ENCODE results near the gene SLIT3. TPM values are rescaled to one million over a fixed set of nuclear protein-coding genes. Genes with fewer than 3 reads are reported as not detected.

SLIT3 gene
- total RNA-seq, 1 experiment from 2014 or later, result 0.10 TPM

GRCh38 chr5:169242175-169242848 is 58.6 kb downstream of the SLIT3 start:
- intact Hi-C loops (cut with micrococcal nuclease), result no loop called here
- H3K4me1 ChIP-seq (ENCODE audit: control insufficient read depth in 1 of 2, insufficient read depth in 2 of 2, low read length in 2 of 2), result no peaks in the 10 kb centered on the region
- POLR2A ChIA-PET, result no interaction called here
- no peak overlapping the region for H3K27ac ChIP-seq (ENCODE audit: low read depth, low read length)
- no peak overlapping the region for H3K4me2 ChIP-seq (ENCODE audit: low read length)
- TF ChIP-seq ELF1 (IDR thresholded peaks at IDR 0.05; ENCODE audit: borderline replicate concordance, low read depth), result no peak
- no peaks in the 10 kb centered on the region for H4K20me1 ChIP-seq (ENCODE audit: insufficient read depth)
- peaks cover 9% of the 10 kb centered on the region for H3K27me3 ChIP-seq (ENCODE audit: insufficient read depth, low read length)
- BruUV-seq (replicated peaks), result no TSS peak
- no peak overlapping the region for H3K9ac ChIP-seq (ENCODE audit: low read length)
- no peaks in the 10 kb centered on the region for H3K9me2 ChIP-seq (ENCODE audit: insufficient read depth)
- CTCF ChIA-PET, result no interaction called here
- RAD21 ChIA-PET (ENCODE audit: low non-redundant PET in 1 of 2, low total read pairs in 2 of 2, uncharacterized antibody in 2 of 2, unreplicated experiment in 2 of 2), result no interaction called here
- DNase-seq (ENCODE audit: low read depth, low spot score), result no peak
- no peaks in the 10 kb centered on the region for H3K9me3 ChIP-seq (ENCODE audit: control insufficient read depth in 1 of 2, insufficient read depth in 1 of 2, low read depth in 1 of 2, low read length in 2 of 2)
- no peak overlapping the region for H2AFZ ChIP-seq (ENCODE audit: low read depth, low read length, poor library complexity, severe bottlenecking)
- no peaks in the 10 kb centered on the region for H3K79me2 ChIP-seq (ENCODE audit: insufficient read depth, low read length)
- H3K36me3 ChIP-seq (ENCODE audit: control insufficient read depth in 1 of 2, insufficient read depth in 2 of 2, low read length in 2 of 2), result no peaks in the 10 kb centered on the region
- ATAC-seq, result no peak
- H3K4me3 ChIP-seq (replicated peaks in 1 of 2; ENCODE audit: low read depth in 1 of 2, low read length in 2 of 2), result no peak overlapping the region

DNA sequence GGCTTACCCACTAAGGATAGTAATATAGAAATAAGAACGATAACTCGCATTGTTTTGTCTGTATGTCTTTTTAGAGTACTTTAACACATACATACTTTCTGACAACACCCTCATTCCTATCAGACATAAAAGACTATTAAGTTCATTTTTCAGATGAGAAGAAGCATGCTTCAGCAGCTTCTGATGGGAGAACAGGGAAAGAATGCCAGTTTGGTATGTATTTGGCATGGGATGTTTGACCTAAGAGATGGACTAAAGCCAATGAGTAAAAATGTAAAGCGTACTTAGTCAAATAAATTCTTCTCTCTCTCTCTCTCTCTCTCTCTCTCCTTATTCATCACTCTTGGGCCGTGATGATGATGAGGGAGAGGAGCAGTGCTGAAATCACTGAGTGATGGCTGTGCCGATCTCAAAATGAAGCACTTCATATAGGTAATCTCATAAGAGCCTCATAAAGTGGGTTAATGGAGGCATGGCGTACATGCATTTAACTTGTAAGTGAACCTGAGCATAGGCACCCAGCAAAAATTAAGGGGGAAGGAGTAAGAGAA is 71.5 kb downstream of the SLIT3 start:
- Histone ChIP-seq H2AFZ (ENCODE audit: low read depth, low read length, poor library complexity, severe bottlenecking) (no peak overlapping the region), H3K4me3 (replicated peaks in 1 of 2; ENCODE audit: low read depth in 1 of 2, low read length in 2 of 2) (no peak overlapping the region), H4K20me1 (ENCODE audit: insufficient read depth) (no peaks in the 10 kb centered on the region), H3K9me3 (ENCODE audit: control insufficient read depth in 1 of 2, insufficient read depth in 1 of 2, low read depth in 1 of 2, low read length in 2 of 2) (no peaks in the 10 kb centered on the region), H3K36me3 (ENCODE audit: control insufficient read depth in 1 of 2, insufficient read depth in 2 of 2, low read length in 2 of 2) (no peaks in the 10 kb centered on the region), H3K4me2 (ENCODE audit: low read length) (no peak overlapping the region), H3K79me2 (ENCODE audit: insufficient read depth, low read length) (no peaks in the 10 kb centered on the region), H3K9ac (ENCODE audit: low read length) (no peak overlapping the region), H3K4me1 (ENCODE audit: control insufficient read depth in 1 of 2, insufficient read depth in 2 of 2, low read length in 2 of 2) (no peaks in the 10 kb centered on the region), H3K9me2 (ENCODE audit: insufficient read depth) (no peaks in the 10 kb centered on the region), H3K27me3 (ENCODE audit: insufficient read depth, low read length) (peaks cover 23% of the 10 kb centered on the region), H3K27ac (ENCODE audit: low read depth, low read length) (no peak overlapping the region)
- intact Hi-C loops (cut with micrococcal nuclease), result no loop called here
- TF ChIP-seq EZH2phosphoT487 (IDR thresholded peaks at IDR 0.05; ENCODE audit: borderline replicate concordance), result no peak
- TF ChIP-seq, protein P1, sequence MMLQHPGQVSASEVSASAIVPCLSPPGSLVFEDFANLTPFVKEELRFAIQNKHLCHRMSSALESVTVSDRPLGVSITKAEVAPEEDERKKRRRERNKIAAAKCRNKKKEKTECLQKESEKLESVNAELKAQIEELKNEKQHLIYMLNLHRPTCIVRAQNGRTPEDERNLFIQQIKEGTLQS (IDR thresholded peaks at IDR 0.05), result no peak
- TF ChIP-seq EGR1 (IDR thresholded peaks at IDR 0.05; ENCODE audit: low read depth), result no peak
- no peak for TF ChIP-seq TCF7L2 (IDR thresholded peaks at IDR 0.05; ENCODE audit: borderline replicate concordance, extremely low read depth, insufficient read depth, insufficient read length)
- no peak for TF ChIP-seq POLR2AphosphoS5 (IDR thresholded peaks at IDR 0.05; ENCODE audit: low read depth, low read length)
- no peak for TF ChIP-seq POLR2A (IDR thresholded peaks at IDR 0.05; ENCODE audit: borderline replicate concordance, extremely low read depth, insufficient read depth, insufficient read length)
- TF ChIP-seq FOSL1 (IDR thresholded peaks at IDR 0.05; ENCODE audit: low read depth), result no peak
- no peak for TF ChIP-seq REST (IDR thresholded peaks at IDR 0.05; ENCODE audit: low read depth)
- no peak for TF ChIP-seq RAD21 (IDR thresholded peaks at IDR 0.05; ENCODE audit: low read depth)
- no peak for TF ChIP-seq YY1 (IDR thresholded peaks at IDR 0.05; ENCODE audit: extremely low read depth, insufficient replicate concordance, low read depth, low read length)
- TF ChIP-seq, protein P2, sequence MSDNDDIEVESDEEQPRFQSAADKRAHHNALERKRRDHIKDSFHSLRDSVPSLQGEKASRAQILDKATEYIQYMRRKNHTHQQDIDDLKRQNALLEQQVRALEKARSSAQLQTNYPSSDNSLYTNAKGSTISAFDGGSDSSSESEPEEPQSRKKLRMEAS (IDR thresholded peaks at IDR 0.05), result no peak
- TF ChIP-seq SIN3A (IDR thresholded peaks at IDR 0.05; ENCODE audit: low read depth), result no peak
- ChIA-PET POLR2A (no interaction called here), CTCF (no interaction called here), RAD21 (ENCODE audit: low non-redundant PET in 1 of 2, low total read pairs in 2 of 2, uncharacterized antibody in 2 of 2, unreplicated experiment in 2 of 2) (no interaction called here)
- no TSS peak for BruUV-seq (replicated peaks)
- no peak for DNase-seq (ENCODE audit: low read depth, low spot score)
- no peak for ATAC-seq

All from HCT116 (cell line).